ENCODE results near the gene TMEM108. TPM values are rescaled to one million over a fixed set of nuclear protein-coding genes. Genes with fewer than 3 reads are reported as not detected.
A peak's percentile ranks its signal among the peaks of the same experiment; 100 is the strongest.

Gene TMEM108
- polyA plus RNA-seq, 12 donors: 13.0 to 32.2 (median 18.3) TPM; not detected in 1

DNA sequence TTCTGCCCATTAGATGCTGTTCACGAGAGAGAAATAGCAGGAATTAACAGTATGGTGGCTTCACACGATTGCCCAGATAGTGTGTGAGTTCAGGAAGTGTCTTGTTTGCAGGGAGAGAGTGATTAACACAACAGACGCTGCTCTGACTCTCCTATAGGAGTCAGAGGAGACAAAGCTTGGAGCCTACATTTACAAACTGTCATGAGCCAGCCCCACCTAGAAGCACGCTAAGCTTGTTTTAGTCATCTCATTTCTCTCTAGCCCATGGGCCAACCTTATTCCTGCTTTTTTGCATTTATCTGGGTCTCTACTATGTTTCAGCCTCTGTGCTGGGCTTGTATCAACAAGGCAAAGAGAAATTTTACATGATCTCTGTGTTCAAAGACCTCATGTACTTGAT, 233.3 kb downstream of the TMEM108 start:
- no peak for DNase-seq

DNA sequence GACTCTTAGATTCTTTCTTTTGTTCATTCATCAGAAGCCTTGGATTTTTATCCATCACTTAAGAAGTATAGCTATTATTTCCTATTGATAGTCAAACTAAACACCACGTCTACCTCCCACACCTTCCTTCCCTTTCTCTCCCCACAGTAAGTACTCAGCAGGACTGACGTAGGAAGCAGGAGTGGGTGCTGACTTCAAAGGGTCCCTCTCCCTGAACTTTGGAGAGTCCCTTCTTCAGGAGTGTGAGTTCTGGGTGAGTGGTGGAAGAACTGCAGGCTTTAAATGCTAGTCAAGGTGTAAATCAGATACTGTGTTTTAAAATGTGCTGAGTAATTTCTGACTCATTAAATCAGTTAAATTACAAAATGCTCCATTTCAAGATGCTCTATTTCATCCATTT, 235.2 kb downstream of the TMEM108 start:
- no peak for DNase-seq

DNA sequence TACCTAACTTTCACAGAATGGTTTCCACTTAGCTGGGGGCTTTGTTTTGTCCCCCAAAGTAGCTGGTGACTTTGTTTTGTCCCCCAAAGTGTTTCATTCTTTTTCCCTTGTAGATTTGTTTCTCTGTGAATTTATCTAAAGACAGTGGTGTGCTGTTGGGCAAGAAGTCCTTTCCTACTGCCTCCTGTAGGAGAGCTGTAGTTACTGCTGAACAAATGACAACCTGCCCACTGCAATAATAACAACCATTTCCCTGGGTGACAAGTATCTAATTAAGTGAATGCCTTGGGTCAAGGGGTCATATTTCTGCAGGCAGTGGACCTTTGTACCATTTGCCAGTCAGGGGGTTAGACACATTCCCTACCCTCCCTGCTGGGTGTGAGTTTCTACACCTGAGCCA, 236.3 kb downstream of the TMEM108 start:
- DNase-seq: no peak

DNA sequence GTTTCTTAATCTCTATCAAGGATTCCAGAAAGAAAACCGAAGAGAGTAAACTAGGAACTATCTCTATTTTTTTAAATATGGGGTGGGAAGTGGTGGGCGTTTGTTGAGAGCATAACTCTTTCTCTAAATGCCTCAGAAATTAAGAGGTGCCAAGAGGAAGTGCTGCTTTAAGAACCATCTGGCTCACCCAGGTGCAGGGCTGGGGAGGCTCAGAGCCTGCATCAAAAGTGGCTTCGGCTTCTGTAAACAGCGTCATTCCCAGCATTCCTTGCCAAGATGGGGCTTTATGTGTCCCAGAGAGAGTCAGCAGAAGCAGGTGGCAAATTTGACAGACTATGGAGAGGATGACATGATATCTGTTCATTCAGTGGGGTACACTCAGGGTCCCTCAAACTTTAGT, 238.4 kb downstream of the TMEM108 start:
- DNase-seq: no peak

DNA sequence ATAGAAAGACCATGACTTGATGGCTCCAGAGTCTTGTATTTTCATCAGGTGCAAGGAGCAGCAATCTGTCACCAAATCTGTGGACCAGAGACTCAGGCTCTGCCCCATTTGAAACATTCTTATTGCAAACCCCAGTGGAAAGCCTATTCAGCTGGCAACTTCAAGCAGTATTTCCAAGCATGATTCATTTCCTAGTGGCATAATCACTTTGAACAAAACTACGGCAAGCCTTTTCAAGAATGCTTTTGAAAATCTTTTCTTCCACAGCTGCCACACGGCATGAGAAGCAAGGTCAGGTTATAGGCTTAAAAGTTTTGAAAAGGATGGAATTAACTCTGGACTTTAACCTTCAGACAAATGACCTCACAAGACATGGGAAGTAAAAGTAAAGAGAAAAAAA, 239.6 kb downstream of the TMEM108 start:
- DNase-seq: no peak

DNA sequence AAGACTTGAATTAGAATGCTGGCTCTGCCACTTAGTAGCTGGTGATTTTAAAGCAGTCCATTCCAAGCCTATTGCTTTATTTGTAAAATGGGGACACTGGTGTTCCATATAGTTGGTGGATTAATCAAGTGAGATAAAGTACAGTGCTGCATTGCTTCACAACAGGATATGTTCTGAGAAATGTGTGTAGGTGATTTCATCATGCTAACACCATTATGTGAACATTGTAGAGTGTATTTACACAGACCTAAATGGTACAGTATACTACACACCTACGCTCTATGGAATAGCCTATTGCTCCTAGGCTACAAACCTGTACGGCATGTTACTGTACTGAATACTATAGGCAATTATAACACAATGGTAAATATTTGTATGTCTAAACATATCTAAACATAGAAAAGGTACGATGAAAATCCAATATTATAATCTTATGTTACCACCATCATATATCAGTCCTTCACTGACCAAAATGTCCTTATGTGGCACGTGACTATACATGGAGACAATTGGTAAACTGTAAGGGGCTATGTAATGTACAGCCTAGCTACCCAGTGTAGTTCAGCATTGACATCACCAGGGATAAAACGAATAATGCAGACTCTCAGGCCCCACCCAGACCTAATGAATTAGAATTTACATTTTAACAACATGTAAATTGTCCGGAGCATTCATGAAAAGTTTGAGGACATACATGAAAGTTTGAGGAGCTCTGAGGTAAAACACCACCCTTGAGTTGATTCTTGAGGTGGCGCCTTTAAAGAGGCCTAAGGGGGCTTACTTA, 240.3 kb downstream of the TMEM108 start:
- no peak for DNase-seq

DNA sequence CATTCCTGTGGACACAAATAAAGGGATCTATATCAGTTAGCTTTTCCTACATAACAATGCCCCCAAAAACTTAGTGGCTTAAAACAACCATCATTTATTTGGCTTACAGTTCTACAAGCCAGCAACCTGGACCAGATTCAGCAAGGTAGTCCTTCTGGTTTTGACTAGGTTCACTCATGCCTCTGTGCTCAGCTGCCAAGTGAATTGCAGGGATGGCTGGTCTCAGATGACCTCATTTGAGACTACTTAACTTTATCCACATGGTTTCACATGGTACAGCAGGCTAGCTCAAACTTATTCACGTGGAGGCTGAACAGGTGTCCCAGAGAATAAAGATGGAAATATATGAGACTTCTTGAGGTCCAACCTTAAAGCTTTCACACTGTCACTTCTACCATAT, 242.4 kb downstream of the TMEM108 start:
- DNase-seq: no peak

DNA sequence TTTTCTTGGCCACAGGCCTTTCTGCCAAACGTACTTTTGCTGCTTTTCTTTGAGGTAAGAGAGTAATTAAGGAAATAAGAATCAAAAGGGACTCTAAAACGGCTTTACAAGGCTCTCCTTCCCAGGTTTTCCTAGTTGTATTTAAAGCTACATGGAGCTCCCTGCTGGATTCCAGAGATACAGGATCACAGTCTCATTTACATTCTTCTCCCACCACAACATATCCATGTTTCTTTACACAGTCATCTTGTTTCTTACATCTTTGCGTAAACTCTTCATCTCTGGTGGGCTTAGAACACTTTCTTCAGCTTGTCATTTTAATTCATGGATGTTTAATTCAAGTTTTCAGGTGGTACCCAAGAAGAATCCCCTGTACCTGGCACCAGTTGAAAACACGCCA, 244.0 kb downstream of the TMEM108 start:
- DNase-seq: no peak

DNA sequence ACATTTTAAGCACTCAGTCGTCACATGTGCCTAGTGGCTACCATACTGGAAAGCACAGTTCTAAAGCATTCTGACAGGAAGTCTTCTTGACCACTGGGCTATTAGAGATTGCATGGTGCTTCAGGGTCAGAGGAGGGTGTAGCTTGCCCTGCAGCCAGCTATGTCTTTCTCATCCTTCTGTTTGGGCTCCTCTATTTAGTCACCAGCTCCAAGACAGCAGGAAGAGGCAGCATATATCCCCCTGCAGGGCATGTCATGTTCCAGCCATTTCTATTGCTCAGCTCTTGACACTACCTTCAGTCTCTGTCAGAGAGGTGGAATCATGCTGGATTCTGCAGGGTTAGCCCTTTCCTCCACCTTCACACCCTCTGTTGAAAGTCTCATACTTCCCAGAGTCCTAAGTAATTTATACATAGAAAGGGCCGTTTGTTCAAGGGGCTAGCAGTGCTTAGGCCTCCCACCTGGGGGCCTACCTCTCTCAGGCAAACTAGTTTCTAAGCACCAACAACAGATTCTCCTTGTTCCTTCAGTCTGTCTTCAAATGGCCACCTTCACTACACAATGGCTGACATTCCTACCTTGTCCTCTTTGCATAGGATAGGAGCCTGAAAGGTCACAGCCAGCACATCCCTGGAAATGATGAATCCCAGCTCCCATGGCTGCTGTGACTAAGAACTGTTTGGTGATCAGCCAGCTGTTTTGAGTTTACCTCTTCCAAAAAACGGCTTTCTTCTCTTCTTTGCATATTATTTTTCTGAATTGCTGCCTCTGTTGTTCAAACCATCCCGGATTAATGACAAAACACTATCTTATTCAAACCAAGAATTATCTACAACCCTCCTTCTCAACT, 246.0 kb downstream of the TMEM108 start:
- no peak for DNase-seq

DNA sequence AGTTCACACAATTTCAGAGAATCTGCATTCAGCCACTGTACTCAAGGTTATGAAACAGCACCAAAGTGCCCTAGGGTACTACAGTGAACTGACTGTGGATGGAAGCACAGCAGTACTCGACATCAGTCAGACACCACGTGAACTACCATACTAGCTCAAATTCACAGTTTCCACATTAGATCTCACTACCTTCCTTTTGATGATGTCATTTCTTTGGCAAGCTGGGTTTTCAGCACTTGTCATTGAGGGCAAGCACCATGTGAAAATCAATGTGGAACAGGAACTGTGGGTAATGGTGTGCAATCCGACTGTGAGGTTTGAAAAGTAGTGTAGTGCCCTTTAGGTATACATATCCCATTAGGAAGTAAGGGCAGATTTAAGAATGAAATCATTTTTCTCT, 251.1 kb downstream of the TMEM108 start:
- no peak for DNase-seq

DNA sequence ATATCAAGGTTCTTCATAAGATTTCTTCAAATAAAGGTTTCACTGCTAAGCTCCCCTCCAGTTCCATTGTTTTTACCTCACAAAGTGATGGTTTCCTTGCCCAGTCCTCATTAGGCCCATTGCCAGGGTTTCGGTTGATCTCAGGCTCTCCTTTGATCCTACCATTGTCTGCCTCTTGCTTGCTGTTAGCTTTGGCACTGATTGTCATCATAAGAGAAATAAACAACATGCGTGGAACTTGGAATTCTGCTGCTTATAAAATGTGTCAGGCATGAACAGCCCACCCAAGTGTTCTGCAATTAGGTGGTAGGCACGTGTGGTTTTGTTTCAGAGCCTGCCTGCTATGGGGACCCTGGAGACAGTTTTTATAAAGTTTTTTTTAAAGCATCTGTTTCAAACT, 254.1 kb downstream of the TMEM108 start:
- no peak for DNase-seq

DNA sequence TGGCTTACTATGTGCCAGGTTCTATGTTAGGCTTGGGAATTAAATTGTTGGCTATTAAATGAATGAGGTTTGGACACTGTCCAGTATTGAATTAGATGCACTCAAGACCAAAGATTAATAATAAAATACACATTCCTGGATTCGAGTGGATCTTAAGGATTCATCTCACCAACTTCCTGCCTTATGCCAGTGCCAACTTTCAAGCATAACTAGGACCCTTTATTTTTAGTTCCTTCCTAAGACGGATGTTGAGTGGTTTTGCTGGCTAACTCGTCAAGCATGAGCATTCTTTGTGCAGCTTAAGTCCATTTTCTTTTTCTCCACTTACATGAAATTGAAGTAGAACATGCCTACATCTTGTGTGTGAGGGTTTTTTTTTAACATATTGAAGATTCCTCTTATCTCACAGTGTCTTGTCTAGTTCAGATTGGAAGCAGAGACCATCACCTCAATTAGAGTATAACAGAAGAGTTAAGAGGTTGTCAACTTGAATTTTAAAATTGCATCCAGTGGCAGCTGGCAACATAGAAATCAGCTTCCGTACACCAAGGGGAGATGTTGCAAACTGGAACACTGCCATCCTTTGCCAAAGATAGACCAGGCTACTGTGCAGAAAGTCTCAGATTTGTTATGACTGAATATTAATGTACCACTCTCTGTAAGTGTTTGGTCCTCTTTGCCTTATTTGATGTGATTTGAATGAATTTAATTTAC, 255.4 kb downstream of the TMEM108 start:
- DNase-seq: no peak

DNA sequence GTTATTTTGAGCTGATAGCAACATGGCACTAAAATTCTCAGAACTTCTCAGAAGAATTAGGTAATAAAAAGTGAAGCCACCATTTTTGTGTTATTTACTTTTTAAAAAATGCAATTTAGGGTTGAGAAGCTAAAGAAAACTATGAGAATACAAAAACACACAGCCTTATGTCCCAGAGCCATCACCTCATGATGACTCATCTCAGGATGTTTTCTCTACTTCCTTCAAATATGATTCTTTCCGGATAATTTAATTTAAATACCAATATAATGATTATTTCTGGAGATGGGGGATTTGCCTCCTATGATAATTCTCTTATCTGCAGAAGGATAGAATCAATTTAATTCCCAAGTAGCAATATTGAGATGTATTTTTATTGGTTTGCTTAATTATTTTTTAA, 256.1 kb downstream of the TMEM108 start:
- no peak for DNase-seq

DNA sequence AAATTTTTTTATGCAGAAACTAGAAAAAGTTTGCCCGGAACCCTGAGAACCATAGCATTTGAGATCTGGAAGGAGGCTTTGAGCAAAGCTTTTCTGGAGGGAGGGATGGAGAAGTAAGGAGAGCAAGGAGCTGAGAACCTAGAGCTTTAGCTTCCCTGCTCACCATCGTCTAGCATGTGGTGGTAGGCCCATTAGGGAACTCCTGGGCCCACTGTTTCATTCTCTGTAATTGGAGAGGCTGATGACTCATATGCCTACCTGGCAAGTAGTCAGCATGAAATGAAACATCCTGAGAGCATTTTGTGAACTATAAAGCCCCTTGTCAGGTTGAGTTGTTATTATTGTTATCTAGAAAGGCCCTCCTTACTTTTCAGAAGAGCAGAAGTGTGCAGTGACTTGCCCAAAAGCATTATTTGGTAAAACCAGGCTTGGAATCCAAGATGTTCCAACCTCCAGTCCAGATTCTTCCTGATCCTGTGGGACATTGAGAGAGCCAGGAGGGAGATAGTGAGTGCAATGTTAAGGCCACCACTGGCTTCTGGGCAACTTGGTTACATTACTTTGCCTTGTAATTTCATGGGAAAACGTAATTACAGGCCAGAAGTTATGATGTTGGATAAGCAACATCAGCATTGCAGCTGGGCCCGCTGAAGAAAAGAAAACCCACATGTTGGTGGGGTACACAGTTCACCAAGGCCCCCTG, 257.2 kb downstream of the TMEM108 start:
- DNase-seq: no peak

DNA sequence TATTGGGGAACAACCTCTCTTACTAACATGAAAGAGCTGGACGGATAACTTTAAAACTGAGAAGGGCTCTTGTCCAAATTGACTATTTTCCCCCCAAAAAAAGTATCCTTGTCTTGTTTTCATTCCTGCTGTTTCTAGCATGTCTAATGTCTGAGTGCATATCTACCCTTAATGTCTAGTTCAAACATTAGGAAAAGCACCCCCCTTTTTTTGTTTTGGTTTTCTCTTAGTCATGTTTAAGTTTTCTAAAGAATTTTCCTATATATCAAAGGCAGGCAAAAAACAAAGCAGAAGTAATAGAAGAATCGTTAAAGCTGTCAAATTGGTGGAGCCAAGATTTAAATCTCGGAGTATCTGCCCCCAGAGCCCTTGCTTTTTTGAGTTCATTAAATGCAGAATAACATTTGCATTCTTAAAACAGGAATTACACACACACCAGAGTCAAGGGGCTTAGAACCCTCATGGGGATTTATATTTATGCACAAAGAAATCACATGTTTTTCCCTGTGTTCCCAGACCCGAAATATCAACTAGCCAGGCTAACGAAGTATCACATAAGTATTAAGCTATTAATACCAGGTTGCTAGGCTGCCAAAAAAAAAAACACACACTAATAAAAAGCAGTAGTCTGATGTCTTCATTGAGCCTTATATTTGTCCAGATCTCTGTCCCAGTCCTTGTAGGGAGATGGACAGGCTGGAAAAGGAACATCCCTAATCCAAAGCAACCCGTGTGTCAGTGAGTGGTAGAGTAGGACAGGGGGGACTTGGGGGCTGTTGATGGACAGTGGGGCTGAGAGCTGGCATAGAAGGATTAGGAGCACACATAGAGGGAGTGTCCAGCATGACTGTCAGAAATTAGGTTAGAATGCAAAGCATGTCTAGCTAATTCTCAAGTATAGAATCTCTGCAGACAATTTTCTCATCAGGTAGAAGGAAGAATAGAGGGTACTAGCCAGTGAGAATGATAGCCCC, 258.0 kb downstream of the TMEM108 start:
- DNase-seq: peak; percentile 11

DNA sequence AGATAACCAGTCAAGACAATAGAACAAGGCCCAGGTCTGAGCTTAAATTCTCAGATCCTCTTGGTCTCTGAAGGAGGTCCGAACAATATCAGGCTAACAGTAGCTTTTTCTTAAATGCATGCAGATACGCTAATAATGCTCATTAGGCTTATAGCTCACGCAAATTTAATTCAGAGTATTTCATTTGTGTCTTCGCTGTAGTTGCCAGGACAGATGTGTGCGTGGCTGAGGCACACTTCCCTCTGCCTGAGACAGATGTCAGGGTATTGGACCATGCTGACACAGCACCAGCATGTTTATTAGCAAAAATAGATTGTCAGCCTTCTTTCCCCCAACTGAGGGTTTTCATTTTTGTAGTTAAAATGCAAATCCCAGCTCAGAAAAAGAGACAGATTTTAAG, 258.8 kb downstream of the TMEM108 start:
- DNase-seq: no peak

DNA sequence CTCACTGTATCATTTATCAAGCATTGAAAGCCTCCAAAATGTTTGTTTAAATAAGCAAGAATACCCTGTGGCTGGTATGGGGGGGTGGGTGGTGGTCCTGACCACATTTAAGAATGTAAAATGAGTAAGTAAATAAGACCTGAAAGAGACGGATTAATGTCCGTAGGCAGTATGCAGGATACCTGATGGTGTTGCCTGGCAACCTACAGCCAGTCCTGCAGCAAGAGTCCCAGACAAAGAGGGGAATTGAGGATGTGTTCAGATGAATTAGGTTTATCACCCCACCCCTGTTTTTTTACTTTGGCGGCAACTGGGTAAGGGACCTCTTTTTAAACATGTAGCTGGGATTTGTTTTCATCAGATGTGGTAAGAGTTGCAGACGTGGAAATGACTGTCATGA, 261.9 kb downstream of the TMEM108 start:
- no peak for DNase-seq

DNA sequence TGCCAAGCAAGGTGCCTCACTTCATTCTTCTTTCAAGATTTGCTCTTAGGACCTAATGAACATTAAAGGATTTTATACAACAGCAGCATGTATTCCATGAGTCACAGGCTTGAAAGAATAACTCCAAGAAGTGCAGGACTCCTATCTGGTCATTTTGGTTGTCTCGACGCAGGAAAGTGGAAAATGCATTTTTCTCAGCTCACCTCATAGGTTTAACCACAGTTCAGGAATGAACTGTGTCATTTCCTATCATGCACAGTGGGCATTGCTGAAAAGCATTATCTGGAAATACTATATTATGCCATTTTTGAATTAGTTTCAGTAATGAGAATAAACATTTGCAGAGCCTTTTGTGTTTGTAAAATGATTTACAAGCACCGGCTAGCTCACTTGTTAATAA, 263.0 kb downstream of the TMEM108 start:
- no peak for DNase-seq

DNA sequence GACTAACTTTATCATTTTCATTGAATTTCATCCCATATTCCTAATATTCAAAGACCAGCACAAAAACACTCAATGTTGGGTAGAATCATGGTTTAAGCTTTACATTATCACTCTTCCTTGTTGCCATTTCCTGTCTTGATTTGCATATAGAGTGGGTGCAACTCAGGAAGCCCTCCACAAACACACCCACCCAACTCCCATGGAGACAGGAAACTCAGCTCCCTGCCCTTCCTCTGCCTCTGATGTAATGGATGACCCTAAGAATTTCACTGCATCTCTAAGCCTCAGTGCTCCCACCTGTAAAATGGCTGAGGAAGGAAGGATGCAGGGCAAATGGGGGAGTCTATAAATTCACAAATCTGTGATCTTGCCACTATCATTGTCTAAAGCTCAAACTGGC, 263.5 kb downstream of the TMEM108 start:
- DNase-seq: no peak

DNA sequence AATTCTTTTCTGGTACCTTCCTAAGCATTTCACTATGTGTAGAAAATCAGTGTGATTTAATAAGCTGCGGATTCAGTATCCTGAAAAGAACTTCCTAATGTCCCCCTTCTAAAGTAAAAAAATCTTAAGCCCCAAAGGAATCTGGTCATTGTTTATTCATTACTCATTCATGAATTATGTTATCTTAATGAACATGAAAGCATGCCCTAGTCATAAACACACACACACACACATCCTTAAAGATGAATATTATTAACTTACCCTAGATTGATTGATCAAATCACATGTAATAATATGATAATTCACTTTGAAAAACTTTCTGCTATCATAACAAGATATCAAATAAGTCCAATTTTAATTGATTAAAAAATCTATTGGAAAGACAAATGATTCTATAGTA, 265.2 kb downstream of the TMEM108 start:
- DNase-seq: no peak

DNA sequence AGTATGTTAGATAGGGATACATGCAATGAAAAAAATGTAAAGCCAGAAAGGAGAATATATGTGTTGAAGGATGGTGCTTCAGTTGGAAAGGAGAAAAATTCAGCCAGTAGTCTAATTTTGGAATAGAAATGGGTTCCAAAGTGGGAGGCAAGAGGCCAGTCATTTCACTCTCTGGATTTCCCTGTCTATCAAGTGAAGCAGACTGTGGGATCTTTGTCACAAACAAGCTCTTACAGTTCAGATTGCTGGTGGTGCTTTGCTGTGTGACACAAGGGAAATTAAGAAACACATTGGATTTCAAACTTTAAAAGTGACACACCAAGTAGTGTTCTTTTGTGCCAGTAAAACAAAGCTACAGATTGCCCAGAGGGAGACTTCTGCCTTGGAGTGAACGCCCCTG, 279.7 kb downstream of the TMEM108 start:
- DNase-seq: no peak

Data from muscle of arm (tissue), 12 donors.